Spinal cord (tissue), 10 donors: ENCODE results near the gene ZBTB4. TPM values are rescaled to one million over a fixed set of nuclear protein-coding genes. Genes with fewer than 3 reads are reported as not detected.

ENCODE experiments used
- DNase-seq, 6 donors: peaks; one replicate each; pipeline versions ENCODE4 v3.0.0 to v3.0.0-alpha.2; 2013 to 2015; ENCODE audit warnings: low spot score in 6 of 6, low read depth in 4 of 6
- H3K27ac ChIP-seq: one replicate; pipeline ENCODE4 v1.5.1; 2013; ENCODE audit warnings: low read depth, low read length, control low read depth
- H3K27me3 ChIP-seq: one replicate; pipeline ENCODE4 v1.6.1; 2013; ENCODE audit warnings: low read length; ENCODE audit not compliant: control insufficient read depth, insufficient read depth
- H3K36me3 ChIP-seq: one replicate; pipeline ENCODE4 v1.6.1; 2013; ENCODE audit warnings: low read length; ENCODE audit not compliant: control insufficient read depth, insufficient read depth
- H3K4me1 ChIP-seq: one replicate; pipeline ENCODE4 v1.6.1; 2013; ENCODE audit warnings: low read length; ENCODE audit not compliant: control insufficient read depth, insufficient read depth
- H3K4me3 ChIP-seq: one replicate; pipeline ENCODE4 v1.5.1; 2013; ENCODE audit warnings: low read depth, low read length, control low read depth
- H3K9me3 ChIP-seq: one replicate; pipeline ENCODE4 v1.6.1; 2013; ENCODE audit warnings: low read length; ENCODE audit not compliant: control insufficient read depth, insufficient read depth
- WGBS: methylation state at CpG from one replicate; pipeline ENCODE4 v1.1.5; 2013; ENCODE audit warnings: missing lambda C conversion rate; ENCODE audit not compliant: insufficient coverage; 5-methylcytosine and 5-hydroxymethylcytosine counted together
- polyA plus RNA-seq, 2 donors: library from polyadenylated mRNA; unstranded; fragments of 120-200 nt; gene quantifications; one replicate each; pipeline ENCODE4 v1.2.1, GENCODE V29; 2013; ENCODE audit not compliant: insufficient read length in 2 of 2
- total RNA-seq, 2 donors: library from RNA; depleted of rRNA in 1 of 2; stranded (reverse); fragments of 120-200 nt in 1 of 2; fragments of >200 nt in 1 of 2; gene quantifications; one replicate each; pipeline versions ENCODE4 v1.2.3 to v1.2.4, GENCODE V29; 2013 to 2014
- donor health status: healthy.

The ZBTB4 gene
- total and polyA plus RNA-seq, 4 donors: 19.8 to 60.6 (median 46.1) TPM

DNA sequence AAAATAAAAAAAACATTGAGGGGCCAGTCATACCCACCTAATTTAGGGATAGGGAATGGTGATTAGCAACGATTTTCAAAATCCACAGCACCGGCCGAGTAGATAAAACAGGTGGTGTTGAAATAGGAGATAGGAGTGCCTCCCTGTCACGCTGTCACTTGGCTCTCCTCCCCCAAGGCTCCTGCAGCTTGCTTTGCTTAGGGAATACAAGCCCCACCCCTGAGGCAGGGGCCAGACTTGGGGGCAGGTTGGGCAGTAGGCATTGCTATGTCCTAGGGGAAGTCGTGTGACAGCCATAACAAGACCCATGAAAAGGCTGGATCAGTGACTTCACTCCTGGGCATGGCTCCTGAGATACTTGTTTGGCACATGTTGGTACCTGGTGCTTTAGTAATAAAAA, 30.5 kb upstream of the ZBTB4 start:
- DNase-seq: no peak
- WGBS: 80% methylated on average over 2 of the region's 5 CpGs
- Histone ChIP-seq H3K27ac (no peak overlapping the region), H3K4me1 (no peaks in the 10 kb centered on the region), H3K4me3 (no peak overlapping the region), H3K9me3 (no peaks in the 10 kb centered on the region), H3K27me3 (no peaks in the 10 kb centered on the region), H3K36me3 (peaks cover 85% of the 10 kb centered on the region)

DNA sequence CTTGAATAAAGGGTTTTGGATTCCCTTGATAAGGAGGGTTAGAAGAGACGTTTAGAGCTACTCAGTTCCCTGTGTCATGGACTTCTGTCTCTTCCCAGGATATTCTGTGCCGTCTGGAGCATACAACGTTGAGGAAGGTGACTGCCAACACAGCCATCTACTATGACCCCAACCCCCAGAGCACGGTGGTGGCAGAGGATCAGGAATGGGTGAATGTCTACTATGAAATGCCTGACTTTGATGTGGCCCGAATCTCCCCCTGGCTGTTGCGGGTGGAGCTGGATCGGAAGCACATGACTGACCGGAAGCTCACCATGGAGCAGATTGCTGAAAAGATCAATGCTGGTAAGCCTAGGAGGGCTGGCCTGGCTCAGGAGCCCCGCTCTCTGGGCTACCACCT, 29.4 kb upstream of the ZBTB4 start:
- Histone ChIP-seq H3K27me3 (no peaks in the 10 kb centered on the region), H3K36me3 (peaks cover 87% of the 10 kb centered on the region), H3K27ac (no peak overlapping the region), H3K4me3 (no peak overlapping the region), H3K4me1 (no peaks in the 10 kb centered on the region), H3K9me3 (no peaks in the 10 kb centered on the region)
- 94% methylated on average over 7 of the region's 9 CpGs for WGBS
- DNase-seq: no peak

DNA sequence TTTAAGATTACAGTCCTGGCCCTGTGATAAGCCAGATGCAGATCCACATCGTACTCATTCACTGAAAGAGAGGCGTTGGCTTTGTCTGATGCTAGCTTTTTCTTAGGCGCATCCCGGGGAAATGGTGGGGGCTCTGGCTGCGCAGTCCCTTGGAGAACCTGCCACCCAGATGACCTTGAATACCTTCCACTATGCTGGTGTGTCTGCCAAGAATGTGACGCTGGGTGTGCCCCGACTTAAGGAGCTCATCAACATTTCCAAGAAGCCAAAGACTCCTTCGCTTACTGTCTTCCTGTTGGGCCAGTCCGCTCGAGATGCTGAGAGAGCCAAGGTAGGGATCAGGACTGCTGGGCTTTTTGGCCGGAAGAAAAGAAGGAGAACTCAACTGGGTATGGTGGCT, 28.7 kb upstream of the ZBTB4 start:
- WGBS: 96% methylated on average over 7 of the region's 11 CpGs
- Histone ChIP-seq H3K36me3 (peaks cover 87% of the 10 kb centered on the region), H3K4me1 (no peaks in the 10 kb centered on the region), H3K9me3 (no peaks in the 10 kb centered on the region), H3K27ac (no peak overlapping the region), H3K4me3 (no peak overlapping the region), H3K27me3 (no peaks in the 10 kb centered on the region)
- DNase-seq: no peak

DNA sequence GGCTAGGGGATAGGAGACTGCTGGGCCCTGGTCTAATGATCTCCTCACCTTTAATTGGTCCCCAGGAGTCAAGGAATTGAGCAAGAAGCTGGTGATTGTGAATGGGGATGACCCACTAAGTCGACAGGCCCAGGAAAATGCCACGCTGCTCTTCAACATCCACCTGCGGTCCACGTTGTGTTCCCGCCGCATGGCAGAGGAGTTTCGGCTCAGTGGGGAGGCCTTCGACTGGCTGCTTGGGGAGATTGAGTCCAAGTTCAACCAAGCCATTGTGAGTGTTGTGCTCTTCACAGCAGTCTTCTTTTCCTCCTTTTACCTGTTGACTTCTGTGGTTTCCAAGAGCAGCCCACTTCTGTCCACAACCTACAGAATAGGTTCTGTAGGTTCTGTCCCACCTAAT, 24.1 kb upstream of the ZBTB4 start:
- WGBS: 96% methylated on average over 7 of the region's 8 CpGs
- Histone ChIP-seq H3K36me3 (peaks cover 87% of the 10 kb centered on the region), H3K27me3 (no peaks in the 10 kb centered on the region), H3K4me1 (no peaks in the 10 kb centered on the region), H3K9me3 (no peaks in the 10 kb centered on the region), H3K4me3 (no peak overlapping the region), H3K27ac (no peak overlapping the region)
- DNase-seq: no peak

DNA sequence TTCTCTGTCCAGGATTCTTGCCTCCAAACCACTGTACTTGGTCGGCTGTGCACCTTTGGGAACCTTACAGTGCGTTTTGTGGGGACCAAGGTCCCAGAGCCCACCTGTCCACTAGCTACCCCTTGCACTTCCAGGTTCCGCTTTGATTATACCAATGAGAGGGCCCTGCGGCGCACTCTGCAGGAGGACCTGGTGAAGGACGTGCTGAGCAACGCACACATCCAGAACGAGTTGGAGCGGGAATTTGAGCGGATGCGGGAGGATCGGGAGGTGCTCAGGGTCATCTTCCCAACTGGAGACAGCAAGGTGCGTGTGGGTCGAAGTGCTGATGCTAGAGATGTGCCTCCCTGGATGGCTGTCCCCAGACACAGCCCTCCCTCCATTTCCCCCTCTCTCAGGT, 23.6 kb upstream of the ZBTB4 start:
- Histone ChIP-seq H3K36me3 (peaks cover 87% of the 10 kb centered on the region), H3K27ac (no peak overlapping the region), H3K4me3 (no peak overlapping the region), H3K4me1 (no peaks in the 10 kb centered on the region), H3K27me3 (no peaks in the 10 kb centered on the region), H3K9me3 (no peaks in the 10 kb centered on the region)
- 86% methylated on average over 12 of the region's 14 CpGs for WGBS
- no peak for DNase-seq

DNA sequence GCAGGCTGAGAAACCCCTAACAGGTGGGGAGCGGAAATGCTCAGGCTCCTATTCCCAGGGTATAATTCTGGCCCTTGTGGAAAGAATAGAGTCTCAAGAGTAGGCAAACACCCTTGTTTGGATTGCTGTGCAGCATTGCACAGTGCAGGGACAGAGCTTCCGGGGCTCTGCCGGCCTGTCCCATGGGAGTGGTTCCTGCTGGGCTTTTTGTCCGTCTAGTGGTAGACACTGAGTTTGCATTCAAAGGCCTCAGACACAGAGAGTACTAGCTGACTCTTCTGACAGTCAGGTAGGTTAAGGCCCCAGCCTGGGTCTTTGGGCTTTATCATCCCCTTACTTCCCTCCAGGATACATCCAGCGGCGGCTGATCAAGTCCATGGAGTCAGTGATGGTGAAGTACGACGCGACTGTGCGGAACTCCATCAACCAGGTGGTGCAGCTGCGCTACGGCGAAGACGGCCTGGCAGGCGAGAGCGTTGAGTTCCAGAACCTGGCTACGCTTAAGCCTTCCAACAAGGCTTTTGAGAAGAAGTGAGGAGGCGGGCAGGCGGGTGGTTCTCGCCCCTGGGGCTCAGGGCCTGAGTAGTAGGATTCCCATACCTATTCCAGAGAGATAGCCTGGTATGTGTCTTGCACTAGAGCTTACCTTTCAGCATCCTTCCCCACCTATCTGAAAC, 22.9 kb upstream of the ZBTB4 start:
- Histone ChIP-seq H3K27me3 (no peaks in the 10 kb centered on the region), H3K4me1 (no peaks in the 10 kb centered on the region), H3K36me3 (peaks cover 88% of the 10 kb centered on the region), H3K9me3 (no peaks in the 10 kb centered on the region), H3K4me3 (no peak overlapping the region), H3K27ac (no peak overlapping the region)
- WGBS: 92% methylated on average over 18 of the region's 20 CpGs
- no peak for DNase-seq

DNA sequence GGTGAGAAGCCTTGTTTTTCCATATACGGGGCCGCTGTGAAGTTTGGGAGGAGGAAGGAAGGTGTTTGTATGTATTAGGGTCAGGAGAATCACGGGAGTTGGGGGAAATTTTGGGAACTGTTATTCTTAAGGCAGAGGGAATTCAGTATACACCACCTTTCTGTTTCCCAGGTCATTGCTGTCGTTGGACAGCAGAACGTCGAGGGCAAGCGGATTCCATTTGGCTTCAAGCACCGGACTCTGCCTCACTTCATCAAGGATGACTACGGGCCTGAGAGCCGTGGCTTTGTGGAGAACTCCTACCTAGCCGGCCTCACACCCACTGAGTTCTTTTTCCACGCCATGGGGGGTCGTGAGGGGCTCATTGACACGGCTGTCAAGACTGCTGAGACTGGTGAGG, 22.3 kb upstream of the ZBTB4 start:
- H3K9me3 ChIP-seq: no peaks in the 10 kb centered on the region
- DNase-seq: no peak
- WGBS: 84% methylated on average over 13 of the region's 14 CpGs
- no peaks in the 10 kb centered on the region for H3K4me1 ChIP-seq
- no peak overlapping the region for H3K4me3 ChIP-seq
- H3K27ac ChIP-seq: no peak overlapping the region
- H3K36me3 ChIP-seq: peaks cover 88% of the 10 kb centered on the region
- H3K27me3 ChIP-seq: no peaks in the 10 kb centered on the region

DNA sequence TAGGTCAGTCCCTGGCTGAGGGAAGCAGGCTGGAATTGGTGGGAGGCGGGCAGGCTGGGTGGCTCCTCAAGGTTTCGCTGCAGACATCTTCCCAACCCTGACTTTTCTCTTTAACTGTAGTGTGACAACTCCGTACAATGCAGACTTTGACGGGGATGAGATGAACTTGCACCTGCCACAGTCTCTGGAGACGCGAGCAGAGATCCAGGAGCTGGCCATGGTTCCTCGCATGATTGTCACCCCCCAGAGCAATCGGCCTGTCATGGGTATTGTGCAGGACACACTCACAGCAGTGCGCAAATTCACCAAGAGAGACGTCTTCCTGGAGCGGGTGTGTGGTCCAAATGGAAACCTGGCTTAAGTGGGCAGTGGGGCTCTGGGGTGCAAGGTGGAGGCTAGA, 19.7 kb upstream of the ZBTB4 start:
- no peaks in the 10 kb centered on the region for H3K9me3 ChIP-seq
- H3K27me3 ChIP-seq: no peaks in the 10 kb centered on the region
- WGBS: 88% methylated on average over 11 of the region's 11 CpGs
- no peak overlapping the region for H3K4me3 ChIP-seq
- no peak overlapping the region for H3K27ac ChIP-seq
- no peak for DNase-seq
- H3K36me3 ChIP-seq: peaks cover 89% of the 10 kb centered on the region
- no peaks in the 10 kb centered on the region for H3K4me1 ChIP-seq

DNA sequence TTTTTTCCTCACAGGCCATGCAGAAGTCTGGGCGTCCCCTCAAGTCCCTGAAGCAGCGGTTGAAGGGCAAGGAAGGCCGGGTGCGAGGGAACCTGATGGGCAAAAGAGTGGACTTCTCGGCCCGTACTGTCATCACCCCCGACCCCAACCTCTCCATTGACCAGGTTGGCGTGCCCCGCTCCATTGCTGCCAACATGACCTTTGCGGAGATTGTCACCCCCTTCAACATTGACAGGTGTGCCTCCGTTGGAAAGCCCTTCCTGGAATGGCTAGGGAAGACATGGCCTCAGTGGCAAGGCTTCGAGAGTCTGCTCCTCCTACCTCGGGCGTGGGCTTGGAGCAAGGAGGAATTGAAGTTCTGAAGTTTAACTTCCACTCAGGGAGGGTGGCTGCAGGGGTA, 18.2 kb upstream of the ZBTB4 start:
- H3K4me3 ChIP-seq: no peak overlapping the region
- WGBS: 95% methylated on average over 12 of the region's 14 CpGs
- peaks cover 74% of the 10 kb centered on the region for H3K36me3 ChIP-seq
- H3K9me3 ChIP-seq: no peaks in the 10 kb centered on the region
- no peaks in the 10 kb centered on the region for H3K27me3 ChIP-seq
- DNase-seq: no peak
- H3K27ac ChIP-seq: no peak overlapping the region
- no peaks in the 10 kb centered on the region for H3K4me1 ChIP-seq

DNA sequence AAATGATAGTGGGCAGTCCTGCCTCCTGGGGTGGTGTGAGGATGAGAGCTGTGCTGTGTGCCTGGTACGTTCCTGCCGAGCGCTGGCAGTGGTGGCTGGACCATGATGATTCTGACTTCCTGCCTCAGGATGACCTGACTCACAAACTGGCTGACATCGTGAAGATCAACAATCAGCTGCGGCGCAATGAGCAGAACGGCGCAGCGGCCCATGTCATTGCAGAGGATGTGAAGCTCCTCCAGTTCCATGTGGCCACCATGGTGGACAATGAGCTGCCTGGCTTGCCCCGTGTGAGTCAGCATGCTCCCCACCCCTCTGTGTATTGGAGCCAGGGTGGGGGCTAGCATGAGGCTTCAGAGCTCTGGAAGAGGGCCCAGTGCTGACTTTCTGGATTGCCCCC, 17.8 kb upstream of the ZBTB4 start:
- H3K36me3 ChIP-seq: peaks cover 70% of the 10 kb centered on the region
- H3K27me3 ChIP-seq: no peaks in the 10 kb centered on the region
- H3K4me1 ChIP-seq: no peaks in the 10 kb centered on the region
- no peak for DNase-seq
- no peak overlapping the region for H3K27ac ChIP-seq
- no peak overlapping the region for H3K4me3 ChIP-seq
- WGBS: 94% methylated on average over 10 of the region's 10 CpGs
- no peaks in the 10 kb centered on the region for H3K9me3 ChIP-seq
